Trophoblast cell (in vitro differentiated cells and primary cell): ENCODE results near the gene MMP14.
A peak's percentile ranks its signal among the peaks of the same experiment; 100 is the strongest.

Source experiments
- DNase-seq, 2 donors: peaks; one replicate each; pipeline ENCODE4 v3.0.0-alpha.2; 2016
- H2AFZ ChIP-seq: 2 replicates; pipeline ENCODE4 v1.6.1; 2013; ENCODE audit warnings: low read length, moderate library complexity, mild to moderate bottlenecking; ENCODE audit not compliant: insufficient read depth, poor library complexity
- H2AK5ac ChIP-seq: 2 replicates; pipeline ENCODE4 v1.6.1; 2013; ENCODE audit warnings: mild to moderate bottlenecking, low read length
- H2BK120ac ChIP-seq: 2 replicates; pipeline ENCODE4 v1.6.1; 2013; ENCODE audit warnings: low read length, mild to moderate bottlenecking, moderate library complexity; ENCODE audit not compliant: insufficient read depth, poor library complexity
- H2BK12ac ChIP-seq: 2 replicates; pipeline ENCODE4 v1.6.1; 2013; ENCODE audit warnings: mild to moderate bottlenecking, low read length, moderate library complexity
- H2BK5ac ChIP-seq: 2 replicates; pipeline ENCODE4 v1.6.1; 2013; ENCODE audit warnings: low read length, low read depth, moderate library complexity, mild to moderate bottlenecking; ENCODE audit not compliant: poor library complexity
- H3K14ac ChIP-seq: 2 replicates; pipeline ENCODE4 v1.6.1; 2013; ENCODE audit warnings: mild to moderate bottlenecking, low read length
- H3K18ac ChIP-seq: 2 replicates; pipeline ENCODE4 v1.6.1; 2013; ENCODE audit warnings: mild to moderate bottlenecking, low read length
- H3K23ac ChIP-seq: 2 replicates; pipeline ENCODE4 v1.6.1; 2013; ENCODE audit warnings: low read length
- H3K27ac ChIP-seq: 2 replicates; pipeline ENCODE4 v1.5.1; 2013; ENCODE audit warnings: low read depth, mild to moderate bottlenecking, inconsistent platforms, low read length, moderate library complexity
- H3K27me3 ChIP-seq: 2 replicates; pipeline ENCODE4 v1.6.1; 2013; ENCODE audit warnings: inconsistent platforms, mild to moderate bottlenecking, low read length, moderate library complexity; ENCODE audit not compliant: insufficient read depth
- H3K36me3 ChIP-seq, 2 experiments: 1 replicate in 1 of 2; 2 replicates in 1 of 2; pipeline ENCODE4 v1.6.1; 2013; ENCODE audit warnings: low read length in 2 of 2, mild to moderate bottlenecking in 2 of 2, moderate library complexity in 1 of 2; ENCODE audit not compliant: insufficient read depth in 2 of 2, control insufficient read depth in 1 of 2
- H3K4ac ChIP-seq: 2 replicates; pipeline ENCODE4 v1.6.1; 2013; ENCODE audit warnings: low read depth, mild to moderate bottlenecking, low read length, moderate library complexity
- H3K4me1 ChIP-seq, 2 experiments: 1 replicate in 1 of 2; 2 replicates in 1 of 2; pipeline ENCODE4 v1.6.1; 2013; ENCODE audit warnings: low read length in 2 of 2, mild to moderate bottlenecking in 2 of 2, moderate library complexity in 1 of 2; ENCODE audit not compliant: insufficient read depth in 2 of 2, control insufficient read depth in 1 of 2
- H3K4me2 ChIP-seq: 2 replicates; pipeline ENCODE4 v1.6.1; 2013; ENCODE audit warnings: inconsistent platforms, mild to moderate bottlenecking, low read length, moderate library complexity
- H3K4me3 ChIP-seq: 2 replicates; pipeline ENCODE4 v1.5.1; 2013; ENCODE audit warnings: mild to moderate bottlenecking, low read depth, low read length, inconsistent platforms
- H3K79me1 ChIP-seq: one replicate; pipeline ENCODE4 v1.6.1; 2013; ENCODE audit warnings: low read length
- H3K79me2 ChIP-seq: 2 replicates; pipeline ENCODE4 v1.6.1; 2013; ENCODE audit warnings: low read length, mild to moderate bottlenecking; ENCODE audit not compliant: control insufficient read depth, insufficient read depth, poor library complexity
- H3K9ac ChIP-seq: 2 replicates; pipeline ENCODE4 v1.6.1; 2013; ENCODE audit warnings: mild to moderate bottlenecking, low read length
- H3K9me3 ChIP-seq: 2 replicates; pipeline ENCODE4 v1.6.1; 2013; ENCODE audit warnings: low read depth, mild to moderate bottlenecking, control low read depth, inconsistent platforms, low read length; ENCODE audit not compliant: insufficient read depth
- H4K12ac ChIP-seq: 2 replicates; pipeline ENCODE4 v1.6.1; 2013; ENCODE audit warnings: low read depth, mild to moderate bottlenecking, low read length, moderate library complexity
- H4K8ac ChIP-seq: 2 replicates; pipeline ENCODE4 v1.6.1; 2013; ENCODE audit warnings: low read depth, mild to moderate bottlenecking, low read length, moderate library complexity
- H4K91ac ChIP-seq: one replicate; pipeline ENCODE4 v1.6.1; 2013; ENCODE audit warnings: low read depth, mild to moderate bottlenecking, low read length, moderate library complexity
- WGBS: extraction: QIAGEN DNeasy Blood & Tissue Kit; methylation state at CpG from one replicate; pipeline ENCODE4 v1.1.7; 2013; ENCODE audit warnings: missing lambda C conversion rate; ENCODE audit not compliant: insufficient read length, insufficient coverage; ENCODE audit errors: extremely low coverage; 5-methylcytosine and 5-hydroxymethylcytosine counted together

Gene MMP14

DNA sequence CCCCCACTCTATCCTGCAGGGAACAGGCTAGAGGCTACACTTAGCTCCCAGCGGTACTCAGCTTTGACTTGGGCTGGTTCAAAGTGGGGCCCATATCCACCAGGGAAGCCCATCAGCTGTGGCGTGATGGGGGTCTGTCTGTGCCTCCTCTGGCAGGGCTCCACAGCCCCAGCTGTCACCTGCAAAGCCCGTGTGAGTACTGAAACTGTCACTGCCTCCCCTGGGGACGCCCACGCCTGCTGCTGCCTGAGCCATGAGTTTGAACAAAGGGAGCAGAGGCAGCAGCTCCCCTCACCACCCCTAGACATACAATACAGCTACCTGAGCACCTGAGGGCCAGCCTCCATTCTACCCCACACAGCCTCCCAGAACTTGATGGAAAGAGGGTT, 51.6 kb downstream of the MMP14 start:
- H3K27me3 ChIP-seq = no peaks in the 10 kb centered on the region
- H3K79me2 ChIP-seq = no peaks in the 10 kb centered on the region
- H3K27ac ChIP-seq = no peak overlapping the region
- peak overlapping the region; percentile 26 for H4K12ac ChIP-seq
- H3K4me3 ChIP-seq = no peak overlapping the region
- H3K9me3 ChIP-seq = no peaks in the 10 kb centered on the region
- H2BK120ac ChIP-seq = no peak overlapping the region
- peak overlapping the region; percentile 5 for H2AFZ ChIP-seq
- peaks cover 0 to 3% of the 10 kb centered on the region in 2 experiments for H3K36me3 ChIP-seq
- H3K14ac ChIP-seq = no peak overlapping the region
- no peak overlapping the region for H2BK5ac ChIP-seq
- no peak for DNase-seq
- WGBS = no CpG with 5 or more reads among the region's 5 CpGs
- peak overlapping the region; percentile 73 for H3K4me2 ChIP-seq
- H3K79me1 ChIP-seq = peaks cover 10% of the 10 kb centered on the region
- peak overlapping the region; percentile 57 for H2AK5ac ChIP-seq
- H3K23ac ChIP-seq = no peak overlapping the region
- H3K18ac ChIP-seq = no peak overlapping the region
- no peak overlapping the region for H3K9ac ChIP-seq
- peak overlapping the region; percentile 63 for H4K8ac ChIP-seq
- no peak overlapping the region for H3K4ac ChIP-seq
- H2BK12ac ChIP-seq = no peak overlapping the region
- peaks cover 8 to 12% of the 10 kb centered on the region in 2 experiments for H3K4me1 ChIP-seq
- H4K91ac ChIP-seq = peak overlapping the region; percentile 51

DNA sequence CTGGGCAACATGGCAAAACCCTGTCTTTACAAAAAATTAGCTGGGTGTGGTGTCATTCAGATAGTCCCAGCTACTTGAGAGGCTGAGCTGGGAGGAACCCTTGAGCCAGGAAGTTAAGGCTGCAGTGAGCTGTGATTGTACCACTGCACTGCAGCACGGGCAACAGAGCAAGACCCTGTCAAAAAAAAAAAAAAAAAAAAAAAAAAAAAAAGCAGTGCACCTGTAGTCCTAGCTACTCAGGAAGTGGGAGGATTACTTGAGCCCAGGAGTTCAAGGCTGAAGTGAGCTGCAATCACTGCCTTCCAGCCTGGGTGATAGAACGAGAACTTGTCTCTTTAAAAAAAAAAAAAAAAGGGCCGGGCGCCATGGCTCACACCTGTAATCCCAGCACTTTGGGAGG, 52.3 kb downstream of the MMP14 start:
- Histone ChIP-seq H4K91ac (no peak overlapping the region), H3K18ac (no peak overlapping the region)
- no CpG with 5 or more reads among the region's 4 CpGs for WGBS

DNA sequence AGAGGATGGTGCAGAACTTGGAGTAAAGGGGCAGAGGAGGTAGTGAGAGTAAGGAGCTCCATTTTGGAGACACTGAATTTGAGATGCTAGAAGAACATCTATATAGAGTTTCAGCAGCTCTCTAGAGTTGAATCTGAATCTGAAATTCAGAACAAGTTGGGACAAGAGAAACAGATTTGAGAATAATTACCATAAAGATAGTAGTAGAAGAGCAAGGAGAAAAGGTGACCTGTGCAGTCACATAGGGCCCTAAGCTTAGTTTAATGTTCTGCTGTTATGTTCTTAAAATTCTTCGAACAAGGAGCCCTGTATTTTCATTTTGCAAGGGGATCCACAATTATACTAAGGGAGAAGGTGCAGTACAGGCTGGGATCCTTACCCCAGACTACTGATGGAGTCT, 54.0 kb downstream of the MMP14 start:
- H4K91ac ChIP-seq = no peak overlapping the region
- H3K79me1 ChIP-seq = peaks cover 6% of the 10 kb centered on the region
- no peak overlapping the region for H4K8ac ChIP-seq
- H2AFZ ChIP-seq = no peak overlapping the region
- H3K27ac ChIP-seq = no peak overlapping the region
- H3K14ac ChIP-seq = no peak overlapping the region
- no peak overlapping the region for H3K23ac ChIP-seq
- no peak overlapping the region for H2BK12ac ChIP-seq
- no peak overlapping the region for H2BK5ac ChIP-seq
- no CpG with 5 or more reads among the region's 1 CpG for WGBS
- no peak overlapping the region for H3K4me2 ChIP-seq
- H3K4me3 ChIP-seq = no peak overlapping the region
- H2BK120ac ChIP-seq = no peak overlapping the region
- DNase-seq = no peak
- no peak overlapping the region for H4K12ac ChIP-seq
- no peaks in the 10 kb centered on the region for H3K27me3 ChIP-seq
- no peaks in the 10 kb centered on the region for H3K79me2 ChIP-seq
- no peak overlapping the region for H2AK5ac ChIP-seq
- H3K18ac ChIP-seq = no peak overlapping the region
- H3K4ac ChIP-seq = no peak overlapping the region
- peaks cover 4 to 7% of the 10 kb centered on the region in 2 experiments for H3K4me1 ChIP-seq
- H3K9me3 ChIP-seq = no peaks in the 10 kb centered on the region
- peaks cover 0 to 3% of the 10 kb centered on the region in 2 experiments for H3K36me3 ChIP-seq
- H3K9ac ChIP-seq = no peak overlapping the region

More for the DNA sequence above, 52.3 kb downstream of the MMP14 start:
- no peak overlapping the region for H4K12ac ChIP-seq
- no peak overlapping the region for H2BK12ac ChIP-seq
- no peak overlapping the region for H3K27ac ChIP-seq
- H4K8ac ChIP-seq = no peak overlapping the region
- H2BK5ac ChIP-seq = no peak overlapping the region
- no peak overlapping the region for H3K9ac ChIP-seq
- H3K36me3 ChIP-seq = peaks cover 0 to 3% of the 10 kb centered on the region in 2 experiments
- no peak overlapping the region for H2BK120ac ChIP-seq
- H3K4me1 ChIP-seq = peaks cover 4 to 7% of the 10 kb centered on the region in 2 experiments
- H3K4me2 ChIP-seq = no peak overlapping the region
- peaks cover 6% of the 10 kb centered on the region for H3K79me1 ChIP-seq
- H2AK5ac ChIP-seq = no peak overlapping the region
- H3K4ac ChIP-seq = no peak overlapping the region
- H3K14ac ChIP-seq = no peak overlapping the region
- H3K23ac ChIP-seq = no peak overlapping the region
- no peak overlapping the region for H2AFZ ChIP-seq
- H3K27me3 ChIP-seq = no peaks in the 10 kb centered on the region
- H3K79me2 ChIP-seq = no peaks in the 10 kb centered on the region
- DNase-seq = no peak
- no peaks in the 10 kb centered on the region for H3K9me3 ChIP-seq
- H3K4me3 ChIP-seq = no peak overlapping the region

DNA sequence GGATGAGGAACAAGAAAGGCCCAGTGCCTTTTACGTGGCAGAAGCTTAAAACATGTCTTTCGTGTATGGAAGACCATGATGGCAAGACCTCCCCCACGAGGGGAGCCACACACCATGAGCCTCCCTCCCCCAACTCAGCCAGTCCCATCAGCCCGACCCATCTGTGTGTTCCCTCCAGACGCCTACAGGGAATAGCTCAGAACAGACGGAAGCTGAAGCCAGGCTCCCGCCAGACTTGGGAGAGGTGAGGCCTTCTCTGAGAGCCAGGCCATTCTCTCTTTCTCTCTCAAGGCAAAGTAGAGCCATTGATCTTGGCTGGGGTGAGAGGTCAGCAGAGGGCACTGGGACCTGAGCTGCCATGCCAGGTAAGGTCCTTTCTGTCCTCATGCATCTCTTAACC, 56.1 kb downstream of the MMP14 start:
- Histone ChIP-seq H4K91ac (no peak overlapping the region), H2BK120ac (no peak overlapping the region), H3K4me2 (no peak overlapping the region), H4K8ac (no peak overlapping the region), H3K9me3 (no peaks in the 10 kb centered on the region), H2AK5ac (no peak overlapping the region), H2BK5ac (no peak overlapping the region), H3K27ac (no peak overlapping the region), H3K23ac (no peak overlapping the region), H2AFZ (no peak overlapping the region), H3K9ac (no peak overlapping the region), H3K27me3 (no peaks in the 10 kb centered on the region), H3K4me1 (peaks cover 0 to 4% of the 10 kb centered on the region in 2 experiments), H3K79me1 (no peaks in the 10 kb centered on the region), H3K36me3 (peaks cover 0 to 3% of the 10 kb centered on the region in 2 experiments), H3K4me3 (no peak overlapping the region), H2BK12ac (no peak overlapping the region), H3K14ac (no peak overlapping the region), H3K79me2 (no peaks in the 10 kb centered on the region), H4K12ac (no peak overlapping the region), H3K18ac (no peak overlapping the region), H3K4ac (no peak overlapping the region)
- DNase-seq = no peak
- no CpG with 5 or more reads among the region's 7 CpGs for WGBS
